ENCODE data around the gene ANKRD13A. TPM values are rescaled to one million over a fixed set of nuclear protein-coding genes. Genes with fewer than 3 reads are reported as not detected.
"Not testable (repeated sequence)": the region's sequence is repeated elsewhere in the genome, so short reads cannot be mapped to it uniquely, and the experiment has no call there.

Gene ANKRD13A
- total RNA-seq, 1 donor from 2014 or later = 38.0 TPM

DNA sequence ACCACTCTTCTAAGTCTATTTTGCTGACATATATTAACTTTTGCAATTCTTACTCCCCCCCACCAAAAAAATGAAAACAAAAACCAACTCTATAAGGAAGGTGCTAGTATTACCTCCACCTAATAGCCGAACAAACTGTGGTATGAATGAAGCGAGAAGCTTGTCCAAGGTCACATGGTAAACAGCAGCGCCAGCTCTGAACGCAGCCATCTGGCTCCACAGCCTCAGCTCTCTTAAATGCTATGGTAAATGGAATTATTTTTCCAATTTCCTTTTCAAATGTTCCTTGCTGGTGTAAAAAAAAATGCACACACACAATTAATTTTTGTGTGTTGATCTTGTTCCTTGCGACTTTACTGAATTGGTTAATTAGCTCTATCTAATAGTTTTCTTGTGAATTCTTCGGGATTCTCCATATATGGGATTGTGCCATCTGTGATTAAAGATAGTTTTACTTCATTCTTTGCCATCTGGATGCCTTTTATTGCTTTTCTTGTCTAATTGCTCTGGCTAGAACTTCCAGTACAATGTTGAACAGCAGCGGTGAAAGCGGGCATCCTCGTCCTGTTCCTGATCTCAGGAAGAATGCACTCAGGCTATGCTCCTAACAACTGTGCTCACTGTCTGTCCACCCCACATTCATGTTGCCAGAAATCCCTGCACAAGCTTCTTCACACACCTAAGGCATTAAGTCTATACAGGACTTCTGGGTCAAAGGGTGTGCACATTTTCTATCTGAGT is 59.8 kb downstream of the ANKRD13A start:
- no peak for DNase-seq (ENCODE audit: low spot score, unreplicated experiment)
- H3K9me3 Mint-ChIP-seq (ENCODE audit: low read depth) = no peaks in the 10 kb centered on the region
- TF ChIP-seq, protein P1, sequence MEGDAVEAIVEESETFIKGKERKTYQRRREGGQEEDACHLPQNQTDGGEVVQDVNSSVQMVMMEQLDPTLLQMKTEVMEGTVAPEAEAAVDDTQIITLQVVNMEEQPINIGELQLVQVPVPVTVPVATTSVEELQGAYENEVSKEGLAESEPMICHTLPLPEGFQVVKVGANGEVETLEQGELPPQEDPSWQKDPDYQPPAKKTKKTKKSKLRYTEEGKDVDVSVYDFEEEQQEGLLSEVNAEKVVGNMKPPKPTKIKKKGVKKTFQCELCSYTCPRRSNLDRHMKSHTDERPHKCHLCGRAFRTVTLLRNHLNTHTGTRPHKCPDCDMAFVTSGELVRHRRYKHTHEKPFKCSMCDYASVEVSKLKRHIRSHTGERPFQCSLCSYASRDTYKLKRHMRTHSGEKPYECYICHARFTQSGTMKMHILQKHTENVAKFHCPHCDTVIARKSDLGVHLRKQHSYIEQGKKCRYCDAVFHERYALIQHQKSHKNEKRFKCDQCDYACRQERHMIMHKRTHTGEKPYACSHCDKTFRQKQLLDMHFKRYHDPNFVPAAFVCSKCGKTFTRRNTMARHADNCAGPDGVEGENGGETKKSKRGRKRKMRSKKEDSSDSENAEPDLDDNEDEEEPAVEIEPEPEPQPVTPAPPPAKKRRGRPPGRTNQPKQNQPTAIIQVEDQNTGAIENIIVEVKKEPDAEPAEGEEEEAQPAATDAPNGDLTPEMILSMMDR (IDR thresholded peaks at IDR 0.05; ENCODE audit: unreplicated experiment) = no peak
- no peaks in the 10 kb centered on the region for H3K4me1 Mint-ChIP-seq (ENCODE audit: low read depth)
- H3K36me3 Mint-ChIP-seq (ENCODE audit: insufficient read depth) = no peaks in the 10 kb centered on the region
- no peak overlapping the region for H3K27ac Mint-ChIP-seq
- no peak overlapping the region for H3K4me3 Mint-ChIP-seq (ENCODE audit: low read depth)
- peaks cover 11% of the 10 kb centered on the region for H3K27me3 Mint-ChIP-seq

DNA sequence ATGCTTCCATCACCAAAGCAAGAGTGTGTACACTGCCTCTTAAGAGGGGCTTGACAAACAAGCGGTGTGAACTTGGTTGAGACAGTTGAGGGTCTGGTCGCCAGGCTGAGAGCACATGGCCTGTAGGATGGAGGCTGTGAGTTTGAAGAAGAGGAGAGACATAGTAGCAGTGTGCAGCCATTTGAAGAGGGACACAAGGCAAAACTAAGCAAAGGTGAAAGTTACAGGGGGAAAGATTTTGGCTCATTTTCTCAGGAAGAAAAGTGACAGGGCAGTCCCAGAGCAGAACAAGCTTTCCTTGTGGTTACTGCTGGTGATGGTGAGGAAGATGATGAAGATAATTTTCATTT is 60.4 kb downstream of the ANKRD13A start:
- H3K4me3 Mint-ChIP-seq (ENCODE audit: low read depth) = no peak overlapping the region
- H3K27ac Mint-ChIP-seq = no peak overlapping the region
- TF ChIP-seq, protein P1 (IDR thresholded peaks at IDR 0.05; ENCODE audit: unreplicated experiment) = no peak
- H3K36me3 Mint-ChIP-seq (ENCODE audit: insufficient read depth) = no peaks in the 10 kb centered on the region
- peaks cover 8% of the 10 kb centered on the region for H3K27me3 Mint-ChIP-seq
- H3K9me3 Mint-ChIP-seq (ENCODE audit: low read depth) = no peaks in the 10 kb centered on the region
- DNase-seq (ENCODE audit: low spot score, unreplicated experiment) = no peak
- H3K4me1 Mint-ChIP-seq (ENCODE audit: low read depth) = no peaks in the 10 kb centered on the region

DNA sequence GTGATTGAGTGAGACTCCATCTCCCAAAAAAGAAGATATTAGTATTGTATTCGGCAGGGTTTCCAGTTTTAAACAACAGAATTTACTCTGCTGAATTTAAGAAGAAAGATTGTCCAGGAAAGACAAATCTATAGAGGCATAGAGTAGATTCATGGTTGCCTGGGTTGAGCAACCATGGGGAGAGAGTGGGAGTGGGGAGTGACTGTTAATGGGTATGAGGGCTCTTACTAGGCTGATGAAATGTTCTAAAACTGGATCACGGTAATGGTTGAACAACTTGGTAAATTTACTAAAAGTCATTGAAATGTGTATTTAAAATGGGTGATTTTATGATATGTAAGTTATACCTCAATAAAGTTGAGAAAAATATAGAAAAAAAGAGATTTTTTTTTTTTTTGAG is 63.0 kb downstream of the ANKRD13A start:
- no peak overlapping the region for H3K27ac Mint-ChIP-seq
- H3K36me3 Mint-ChIP-seq (ENCODE audit: insufficient read depth) = no peaks in the 10 kb centered on the region
- no peaks in the 10 kb centered on the region for H3K9me3 Mint-ChIP-seq (ENCODE audit: low read depth)
- H3K27me3 Mint-ChIP-seq = peaks cover 4% of the 10 kb centered on the region
- H3K4me1 Mint-ChIP-seq (ENCODE audit: low read depth) = no peaks in the 10 kb centered on the region
- H3K4me3 Mint-ChIP-seq (ENCODE audit: low read depth) = no peak overlapping the region
- TF ChIP-seq, protein P1 (IDR thresholded peaks at IDR 0.05; ENCODE audit: unreplicated experiment) = no peak
- no peak for DNase-seq (ENCODE audit: low spot score, unreplicated experiment)

DNA sequence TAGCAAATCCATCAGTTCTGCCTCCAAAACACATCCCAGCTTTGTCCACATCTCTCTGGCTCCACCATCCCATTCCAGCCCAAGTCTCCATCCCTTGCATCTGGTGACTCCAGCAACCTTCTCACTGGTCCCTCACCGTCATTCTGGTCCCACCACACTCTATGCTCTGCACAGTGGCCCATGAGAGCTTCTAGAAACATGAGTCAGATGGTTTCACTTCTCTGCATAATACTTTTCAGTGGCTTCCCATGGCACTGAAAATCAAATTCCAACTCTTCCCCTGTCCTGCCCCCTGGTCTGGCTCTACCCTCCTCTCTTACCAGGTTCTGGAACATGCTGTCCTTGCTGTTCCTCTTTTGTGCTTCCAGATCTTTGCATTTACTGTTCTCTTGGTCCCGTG is 66.3 kb downstream of the ANKRD13A start:
- H3K27me3 Mint-ChIP-seq = peaks cover 4% of the 10 kb centered on the region
- no peaks in the 10 kb centered on the region for H3K4me1 Mint-ChIP-seq (ENCODE audit: low read depth)
- TF ChIP-seq, protein P1 (IDR thresholded peaks at IDR 0.05; ENCODE audit: unreplicated experiment) = no peak
- H3K27ac Mint-ChIP-seq = no peak overlapping the region
- no peaks in the 10 kb centered on the region for H3K36me3 Mint-ChIP-seq (ENCODE audit: insufficient read depth)
- no peaks in the 10 kb centered on the region for H3K9me3 Mint-ChIP-seq (ENCODE audit: low read depth)
- no peak for DNase-seq (ENCODE audit: low spot score, unreplicated experiment)
- H3K4me3 Mint-ChIP-seq (ENCODE audit: low read depth) = no peak overlapping the region

DNA sequence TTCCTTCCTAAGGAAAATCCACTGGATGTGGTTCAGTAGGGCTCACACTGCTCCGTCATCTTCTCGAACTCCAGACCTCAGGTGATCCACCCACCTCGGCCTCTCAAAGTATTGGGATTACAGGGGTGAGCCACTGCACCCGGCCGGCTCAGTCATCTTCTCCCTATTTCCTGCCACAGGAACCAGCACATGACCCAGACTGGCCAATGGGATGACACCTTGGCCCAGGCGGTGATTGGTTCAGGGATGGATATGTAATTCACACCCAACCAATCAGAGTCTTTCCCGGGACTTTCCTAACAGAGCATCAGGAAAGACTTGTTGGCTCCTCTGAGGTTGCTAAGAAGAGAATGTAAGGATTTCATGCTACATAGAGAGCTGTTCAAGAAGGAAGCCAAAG is 68.3 kb downstream of the ANKRD13A start:
- H3K9me3 Mint-ChIP-seq (ENCODE audit: low read depth) = no peaks in the 10 kb centered on the region
- TF ChIP-seq, protein P1 (IDR thresholded peaks at IDR 0.05; ENCODE audit: unreplicated experiment) = no peak
- no peak overlapping the region for H3K4me3 Mint-ChIP-seq (ENCODE audit: low read depth)
- peaks cover 5% of the 10 kb centered on the region for H3K27me3 Mint-ChIP-seq
- no peaks in the 10 kb centered on the region for H3K4me1 Mint-ChIP-seq (ENCODE audit: low read depth)
- H3K27ac Mint-ChIP-seq = no peak overlapping the region
- no peak for DNase-seq (ENCODE audit: low spot score, unreplicated experiment)
- no peaks in the 10 kb centered on the region for H3K36me3 Mint-ChIP-seq (ENCODE audit: insufficient read depth)

DNA sequence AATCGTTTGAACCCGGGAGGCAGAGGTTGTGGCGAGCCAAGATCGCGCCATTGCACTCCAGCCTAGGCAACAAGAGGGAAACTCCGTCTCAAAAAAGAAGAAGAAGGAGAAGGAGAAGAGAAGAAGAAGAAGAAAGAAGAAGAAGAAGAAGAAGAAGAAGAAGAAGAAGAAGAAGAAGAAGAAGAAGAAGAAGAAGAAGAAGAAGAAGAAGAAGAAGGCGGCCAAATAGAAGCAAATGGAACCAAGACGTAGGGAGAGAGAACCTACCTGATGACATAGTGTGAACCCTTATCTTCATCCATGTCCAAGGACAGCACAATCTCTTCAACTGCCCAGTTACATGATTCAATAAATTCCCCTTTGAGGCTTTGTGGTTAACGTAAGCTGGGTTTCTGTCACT is 68.9 kb downstream of the ANKRD13A start:
- H3K36me3 Mint-ChIP-seq (ENCODE audit: insufficient read depth); H3K9me3 Mint-ChIP-seq (ENCODE audit: low read depth); DNase-seq (ENCODE audit: low spot score, unreplicated experiment); H3K27ac Mint-ChIP-seq; H3K4me1 Mint-ChIP-seq (ENCODE audit: low read depth); H3K27me3 Mint-ChIP-seq; H3K4me3 Mint-ChIP-seq (ENCODE audit: low read depth): not testable (repeated sequence)
